ENCODE measurements around the gene UNC13C. TPM values are rescaled to one million over a fixed set of nuclear protein-coding genes. Genes with fewer than 3 reads are reported as not detected.
"Not testable (repeated sequence)": the region's sequence is repeated elsewhere in the genome, so short reads cannot be mapped to it uniquely, and the experiment has no call there.

Gene UNC13C
- 10 to 100 TPM in 1 of 3 donors, 1 to 10 TPM in 2; 8.3 to 10.1 (median 8.4) TPM for polyA plus RNA-seq (ENCODE audit: insufficient read length in 3 of 3)
- long read RNA-seq, donor 1 = 0 reads
- long read RNA-seq, donor 2 = 0 reads
- long read RNA-seq, donor 3 = 0 reads
- long read RNA-seq, donor 4 = 0 reads
- long read RNA-seq, donor 5 = 0 reads
- long read RNA-seq, donor 6 = 0 reads
- long read RNA-seq, donor 7 = 0 reads
- long read RNA-seq, donor 8 = 0 reads
- long read RNA-seq, donor 9 = 0 reads
- long read RNA-seq, donor 10 = 0 reads
- long read RNA-seq, donor 11 = 0 reads
- long read RNA-seq, donor 12 = 0 reads
- long read RNA-seq, donor 13 = 0 reads
- long read RNA-seq, donor 14 = 0 reads
- long read RNA-seq, donor 15 = 0 reads
- long read RNA-seq, donor 16 = 0 reads

DNA sequence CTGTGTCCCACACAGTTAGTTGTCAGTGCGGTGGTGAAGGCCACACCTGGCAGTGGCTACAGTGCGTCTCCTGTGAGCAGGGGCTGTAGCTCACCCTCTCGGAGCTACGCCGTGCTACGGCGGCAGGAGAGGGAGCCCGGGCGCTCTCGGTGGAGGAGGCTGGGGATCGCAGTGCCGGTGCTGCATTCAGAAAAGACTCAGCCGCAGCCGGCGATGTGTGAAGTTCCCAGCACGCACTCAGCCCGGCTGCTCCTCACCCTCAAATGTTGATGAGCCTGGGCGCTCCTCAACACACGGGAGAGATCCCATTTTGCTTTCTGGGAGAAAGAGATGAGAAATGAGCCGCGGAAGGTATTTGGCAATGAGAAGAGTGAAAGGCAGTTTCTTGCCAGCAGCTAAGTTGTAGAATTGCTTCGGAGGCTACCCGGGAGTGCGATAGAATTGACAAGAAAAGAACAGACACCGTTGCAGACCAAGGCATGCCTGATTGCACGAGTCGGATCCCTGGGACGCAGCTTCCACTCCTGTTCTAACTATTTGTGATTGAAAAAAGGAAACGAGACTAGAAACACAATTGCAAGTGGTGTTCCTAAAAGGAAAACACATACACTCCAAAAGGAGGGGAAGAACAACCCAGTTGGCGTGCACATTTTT, at the start of gene UNC13C:
TSS of gene UNC13C (plus strand) at position 189 of the 654 bp plus-strand sequence. CDS start 34,463 bp downstream, outside the sequence.
- peak; percentile 23 for DNase-seq

- DNase-seq = no peak
Measured at GRCh38 chr15:53936137-53936536, 42.1 kb upstream of the UNC13C start.

DNA sequence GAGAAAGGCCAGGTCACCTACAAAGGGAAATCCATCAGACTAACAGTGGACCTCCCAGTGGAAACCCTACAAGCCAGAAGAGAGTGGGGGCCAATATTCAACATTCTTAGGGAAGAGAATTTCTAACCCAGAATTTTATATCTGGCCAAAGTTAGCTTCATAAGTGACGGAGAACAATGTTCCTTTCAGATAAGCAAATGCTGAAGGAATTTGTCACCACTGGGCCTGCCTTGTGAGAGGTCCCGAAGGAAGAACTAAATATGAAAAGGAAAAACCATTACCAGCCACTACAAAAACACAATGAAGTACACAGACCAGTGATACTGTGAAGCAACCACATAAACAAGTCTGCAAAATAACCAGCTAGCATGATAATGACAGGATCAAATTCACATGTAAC, 40.6 kb upstream of the UNC13C start:
- DNase-seq = not testable (repeated sequence)

- DNase-seq = no peak
Measured at GRCh38 chr15:53950572-53950971, 27.7 kb upstream of the UNC13C start.

GRCh38 chr15:53955396-53955795, 22.8 kb upstream of the UNC13C start:
- no peak for DNase-seq

DNA sequence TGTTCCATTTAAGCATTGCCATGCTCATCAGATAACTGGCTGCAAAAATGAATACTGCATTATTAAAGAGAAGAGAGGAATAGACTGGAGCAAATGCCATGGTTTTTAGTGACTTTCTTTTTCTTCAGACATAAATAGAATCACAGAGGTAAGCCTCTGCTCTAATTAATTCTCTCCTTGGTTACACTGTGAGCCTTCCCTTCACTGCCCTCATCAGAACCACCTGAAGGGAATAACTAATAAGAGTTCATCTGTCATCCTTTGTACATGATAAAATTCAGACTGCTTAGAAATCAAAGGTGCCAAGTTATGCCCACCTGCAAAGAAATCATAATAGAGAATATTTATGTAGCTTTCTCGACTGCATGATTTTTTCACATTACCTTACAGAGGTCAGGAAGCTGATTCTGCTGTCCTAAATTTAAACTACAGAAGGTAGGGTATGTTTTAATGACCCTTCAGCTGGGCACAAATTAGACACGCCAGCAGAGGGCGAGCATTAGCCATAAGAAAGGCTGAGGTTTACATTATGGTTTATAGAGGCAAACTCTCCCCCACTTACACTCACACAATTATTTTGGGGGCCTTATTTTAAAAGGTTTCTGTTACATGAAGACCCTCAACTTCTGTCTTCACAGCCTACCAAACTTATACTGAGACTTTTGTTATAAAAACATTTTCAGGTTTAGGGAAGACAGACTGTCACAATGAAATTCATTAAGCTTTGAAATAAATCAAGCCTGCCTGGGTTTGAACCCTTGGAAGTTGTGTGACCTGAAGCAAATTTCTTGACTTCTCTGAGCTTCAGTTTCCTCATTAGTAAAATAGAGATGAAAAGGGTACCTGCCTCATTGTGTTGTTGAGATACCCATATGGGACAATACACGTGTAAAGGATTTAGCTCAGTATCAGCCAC, 15.3 kb upstream of the UNC13C start:
- DNase-seq = peak; percentile 12

DNA sequence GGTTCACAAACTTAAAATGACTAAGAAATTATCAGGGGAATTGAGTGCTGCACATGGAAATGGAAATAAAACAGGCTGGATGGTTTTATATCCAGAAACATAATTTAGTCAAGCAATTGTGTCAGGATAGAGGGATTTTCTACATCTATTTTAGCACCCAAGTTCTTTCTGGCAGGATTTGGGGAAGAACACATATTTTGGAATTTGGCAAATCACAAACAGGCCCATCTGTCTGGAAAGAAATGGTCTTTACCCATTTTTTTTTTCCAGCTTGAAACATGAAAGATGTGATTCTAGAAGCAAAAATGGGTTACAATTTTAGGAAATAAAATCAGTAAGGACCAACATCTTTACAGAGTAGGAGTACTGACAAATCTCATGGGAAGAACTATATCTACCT, 14.4 kb upstream of the UNC13C start:
- DNase-seq = no peak

- DNase-seq = no peak
Measured at GRCh38 chr15:53974121-53974520, 4.1 kb upstream of the UNC13C start.

GRCh38 chr15:53974813-53975212, 3.4 kb upstream of the UNC13C start:
- no peak for DNase-seq

DNA sequence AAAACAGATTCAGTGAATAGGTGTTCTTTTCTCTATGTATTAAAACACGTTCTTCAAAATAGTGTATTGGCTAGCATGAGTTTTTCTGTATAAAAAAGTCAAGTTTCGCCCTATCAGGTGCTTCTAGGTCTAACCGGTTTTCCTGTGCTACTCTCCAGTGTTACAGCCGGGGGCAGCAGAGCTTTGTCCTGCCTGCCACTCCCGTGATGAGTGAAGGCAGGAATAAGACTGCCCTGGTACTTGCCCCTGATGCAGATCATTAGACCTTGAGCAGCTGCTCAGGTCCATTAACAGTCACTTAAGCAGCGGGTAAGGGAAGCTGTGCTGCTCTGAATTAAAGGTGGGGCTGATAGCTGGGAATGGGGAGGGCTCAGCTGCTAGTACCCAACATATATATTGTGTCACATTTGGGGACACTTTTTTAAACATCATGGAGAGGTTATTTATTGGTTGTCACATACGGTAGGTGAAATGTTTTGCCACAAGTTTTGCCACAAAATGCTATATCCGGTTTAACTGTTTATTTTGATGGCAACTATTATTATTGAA, 1.3 kb upstream of the UNC13C start:
- DNase-seq = peak; percentile 55

DNA sequence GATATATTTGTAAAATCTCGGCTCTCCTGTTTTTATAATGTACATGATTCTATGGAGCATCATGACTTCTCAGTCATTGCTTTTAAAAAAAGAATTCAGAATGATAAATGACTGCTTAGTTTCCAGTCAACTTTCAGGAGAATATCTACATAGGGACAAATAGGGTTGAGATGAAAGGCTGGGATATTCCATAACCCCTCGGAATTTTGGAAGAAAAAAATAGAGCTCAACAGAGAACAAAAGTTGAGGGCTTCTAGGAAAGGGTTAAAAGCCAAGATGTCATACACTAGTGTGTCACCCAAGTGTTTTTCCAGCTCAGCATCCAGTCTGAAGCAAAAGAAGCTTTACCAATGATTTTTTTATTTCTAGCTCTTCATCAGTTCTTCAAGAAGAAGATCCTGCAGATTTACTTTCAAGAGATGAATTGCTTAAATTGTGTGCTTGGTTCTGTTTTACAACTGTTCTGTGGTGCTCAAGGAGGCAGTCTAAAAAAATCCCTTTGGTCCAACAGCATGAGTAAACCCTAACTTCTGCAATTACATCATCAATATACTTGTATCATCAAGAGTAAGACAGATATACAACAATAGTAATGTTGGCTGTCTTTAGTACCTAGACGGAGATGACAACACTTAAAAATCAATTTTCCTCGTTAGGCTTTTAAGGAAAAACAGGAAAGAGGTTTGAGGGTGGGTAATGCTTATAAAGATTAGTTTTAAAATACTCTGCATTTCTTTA, 979 bp downstream of the UNC13C start:
- no peak for DNase-seq

GRCh38 chr15:53980021-53980420, 1.8 kb downstream of the UNC13C start:
- DNase-seq = no peak

- DNase-seq = no peak
Measured at GRCh38 chr15:53982071-53982680, 3.9 kb downstream of the UNC13C start.

GRCh38 chr15:53982876-53983275, 4.6 kb downstream of the UNC13C start:
- DNase-seq = no peak

DNA sequence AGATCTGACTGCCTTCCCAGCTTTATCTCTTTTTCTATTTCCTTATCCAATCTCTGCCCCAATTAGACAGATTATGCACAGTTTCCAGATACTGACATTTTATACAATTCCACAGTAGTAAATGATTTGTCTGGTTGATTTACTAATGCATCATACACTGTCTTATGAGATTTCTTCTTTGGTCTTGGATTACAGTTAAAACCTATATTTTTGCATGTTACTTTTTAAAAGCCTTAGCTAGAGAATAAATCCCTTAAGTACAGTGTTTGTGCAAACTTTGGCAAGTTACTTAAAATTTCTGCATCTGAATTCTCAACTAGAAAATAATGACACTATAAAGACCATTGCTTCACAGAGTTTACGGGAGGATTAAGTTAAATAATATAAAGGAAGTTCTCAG, 6.0 kb downstream of the UNC13C start:
- no peak for DNase-seq

DNA sequence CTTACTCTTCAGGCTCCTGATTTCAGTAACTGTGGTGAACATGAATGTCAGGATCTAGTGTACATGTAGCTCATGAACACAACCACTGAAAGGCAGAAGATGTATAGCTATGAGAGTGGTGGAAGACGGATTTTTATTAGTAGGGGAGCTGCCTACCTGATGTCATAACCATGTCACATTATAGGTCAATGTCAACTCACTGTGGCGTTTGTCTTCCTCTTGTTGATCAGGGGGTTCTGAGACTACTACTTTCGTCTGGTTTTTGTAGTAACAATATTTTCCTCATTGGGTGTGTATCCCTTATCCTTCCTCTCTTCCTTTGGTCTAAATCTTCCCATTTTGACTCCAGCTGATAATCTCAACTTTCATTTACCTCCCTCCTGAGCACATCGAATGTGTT, 7.3 kb downstream of the UNC13C start:
- DNase-seq = no peak

DNA sequence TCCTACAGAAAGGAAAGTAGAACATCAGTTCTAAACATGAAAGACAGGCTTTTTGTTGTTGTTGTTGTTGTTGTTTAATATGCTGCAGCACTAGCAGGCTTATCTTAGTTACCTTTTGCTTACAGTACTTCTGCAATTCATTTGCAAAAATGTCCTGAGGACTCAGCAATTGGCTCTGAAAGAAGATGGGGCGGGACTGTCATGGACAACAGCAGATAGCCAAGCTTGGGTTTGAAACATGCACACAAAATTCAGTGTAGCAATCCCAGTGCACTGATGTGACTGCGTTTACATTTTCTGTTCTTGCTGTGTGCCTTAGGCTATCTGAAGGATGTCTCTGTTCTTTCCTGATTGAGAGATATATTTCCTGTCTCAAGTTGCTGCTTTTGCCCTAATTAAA, 9.2 kb downstream of the UNC13C start:
- DNase-seq = no peak

DNA sequence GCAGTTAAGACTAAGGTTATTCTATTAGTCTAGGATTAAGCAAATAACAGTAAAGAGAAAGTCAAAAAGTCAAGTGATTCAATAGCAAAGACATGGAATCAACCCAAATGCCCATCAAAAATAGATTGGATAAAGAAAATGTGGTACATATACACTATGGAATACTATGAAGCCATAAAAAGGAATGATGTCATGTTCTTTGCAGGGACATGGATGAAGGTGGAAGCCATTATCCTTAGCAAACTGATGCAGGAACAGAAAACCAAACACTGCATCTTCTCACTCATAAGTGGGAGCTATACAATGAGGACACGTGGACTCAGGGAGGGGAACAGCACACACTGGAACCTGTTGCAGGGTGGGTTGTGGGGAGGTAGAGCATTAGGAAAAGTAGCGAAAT, 29.0 kb downstream of the UNC13C start:
- DNase-seq = no peak

DNA sequence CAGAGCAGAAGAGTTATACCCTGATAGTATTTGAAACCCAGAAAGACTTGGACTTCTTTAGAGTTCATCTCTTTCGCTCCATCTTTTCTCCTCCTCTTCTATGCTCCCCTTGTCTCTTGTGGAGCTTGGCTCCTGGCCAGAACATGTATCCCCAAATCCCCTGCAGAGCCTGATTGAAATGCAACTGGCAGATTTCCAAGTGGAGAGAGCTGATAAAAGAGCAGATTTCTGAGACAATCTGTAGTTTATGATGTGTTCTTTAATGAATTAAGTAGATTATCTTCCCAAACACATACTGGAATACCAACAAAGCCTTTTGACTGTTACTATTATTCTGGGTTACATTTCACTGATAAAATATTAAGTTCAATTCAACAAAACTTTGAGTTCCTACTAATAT, 33.4 kb downstream of the UNC13C start:
- DNase-seq = no peak

- no peak for DNase-seq
Measured at GRCh38 chr15:54014067-54014655, 35.9 kb downstream of the UNC13C start.

DNA sequence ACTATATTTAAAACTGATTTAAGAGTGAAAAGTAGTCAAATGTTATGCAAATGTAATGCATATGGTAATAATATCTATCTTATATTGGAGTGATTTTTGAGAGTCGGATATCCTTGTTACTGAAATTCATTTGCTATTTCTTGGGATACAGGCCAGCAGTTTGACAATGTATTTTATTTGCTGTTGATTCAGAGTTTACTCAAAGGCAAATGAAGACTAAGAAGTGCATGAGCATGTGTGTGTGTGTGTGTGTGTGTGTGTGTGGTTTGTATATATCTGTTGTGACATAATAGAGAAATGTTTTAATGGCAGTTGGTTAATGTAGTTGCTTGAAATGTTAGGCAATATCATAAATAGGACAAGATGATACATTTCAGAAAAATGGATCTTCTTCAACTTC, 39.0 kb downstream of the UNC13C start:
- no peak for DNase-seq
